Lower leg skin (tissue), 3 donors: ENCODE results near the gene DDX10.

Experiments used
- POLR2A ChIP-seq, 2 donors: fragments of 450-650 bp; IDR thresholded peaks; one replicate each; pipeline ENCODE4 v1.6.1; 2016 to 2017; ENCODE audit warnings: antibody characterized with exemption in 2 of 2, mild to moderate bottlenecking in 1 of 2, moderate library complexity in 1 of 2
- TF ChIP-seq, protein P1 (sequence below), 3 donors: fragments of 450-650 bp; IDR thresholded peaks; one replicate each; pipeline ENCODE4 v1.5.1; 2016; ENCODE audit warnings: antibody characterized with exemption in 3 of 3, mild to moderate bottlenecking in 3 of 3, moderate library complexity in 2 of 3

GRCh38 chr11:108788565-108789199 lies 123.8 kb downstream of the DDX10 start:
- TF ChIP-seq, protein P1, sequence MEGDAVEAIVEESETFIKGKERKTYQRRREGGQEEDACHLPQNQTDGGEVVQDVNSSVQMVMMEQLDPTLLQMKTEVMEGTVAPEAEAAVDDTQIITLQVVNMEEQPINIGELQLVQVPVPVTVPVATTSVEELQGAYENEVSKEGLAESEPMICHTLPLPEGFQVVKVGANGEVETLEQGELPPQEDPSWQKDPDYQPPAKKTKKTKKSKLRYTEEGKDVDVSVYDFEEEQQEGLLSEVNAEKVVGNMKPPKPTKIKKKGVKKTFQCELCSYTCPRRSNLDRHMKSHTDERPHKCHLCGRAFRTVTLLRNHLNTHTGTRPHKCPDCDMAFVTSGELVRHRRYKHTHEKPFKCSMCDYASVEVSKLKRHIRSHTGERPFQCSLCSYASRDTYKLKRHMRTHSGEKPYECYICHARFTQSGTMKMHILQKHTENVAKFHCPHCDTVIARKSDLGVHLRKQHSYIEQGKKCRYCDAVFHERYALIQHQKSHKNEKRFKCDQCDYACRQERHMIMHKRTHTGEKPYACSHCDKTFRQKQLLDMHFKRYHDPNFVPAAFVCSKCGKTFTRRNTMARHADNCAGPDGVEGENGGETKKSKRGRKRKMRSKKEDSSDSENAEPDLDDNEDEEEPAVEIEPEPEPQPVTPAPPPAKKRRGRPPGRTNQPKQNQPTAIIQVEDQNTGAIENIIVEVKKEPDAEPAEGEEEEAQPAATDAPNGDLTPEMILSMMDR (IDR thresholded peaks at IDR 0.05), result no peak
- TF ChIP-seq POLR2A (IDR thresholded peaks at IDR 0.05), result no peak
